Subcutaneous adipose tissue (tissue), 4 donors: Measurements from ENCODE around the gene AAR2. TPM values are rescaled to one million over a fixed set of nuclear protein-coding genes. Genes with fewer than 3 reads are reported as not detected.

Source experiments
- total RNA-seq, 4 donors: library from RNA; depleted of rRNA; stranded (reverse); fragments of >200 nt; gene quantifications; one replicate each; pipeline ENCODE4 v1.1.0, GENCODE V29; 2016
- TF ChIP-seq, protein P1 (sequence below): fragments of 450-650 bp; IDR thresholded peaks from one replicate; pipeline ENCODE4 v1.5.1; 2016; ENCODE audit warnings: low read depth, mild to moderate bottlenecking, control low read depth, antibody characterized with exemption, moderate library complexity

The AAR2 gene
- total RNA-seq, 4 donors from 2014 or later = 25.2 to 32.4 (median 30.1) TPM

DNA sequence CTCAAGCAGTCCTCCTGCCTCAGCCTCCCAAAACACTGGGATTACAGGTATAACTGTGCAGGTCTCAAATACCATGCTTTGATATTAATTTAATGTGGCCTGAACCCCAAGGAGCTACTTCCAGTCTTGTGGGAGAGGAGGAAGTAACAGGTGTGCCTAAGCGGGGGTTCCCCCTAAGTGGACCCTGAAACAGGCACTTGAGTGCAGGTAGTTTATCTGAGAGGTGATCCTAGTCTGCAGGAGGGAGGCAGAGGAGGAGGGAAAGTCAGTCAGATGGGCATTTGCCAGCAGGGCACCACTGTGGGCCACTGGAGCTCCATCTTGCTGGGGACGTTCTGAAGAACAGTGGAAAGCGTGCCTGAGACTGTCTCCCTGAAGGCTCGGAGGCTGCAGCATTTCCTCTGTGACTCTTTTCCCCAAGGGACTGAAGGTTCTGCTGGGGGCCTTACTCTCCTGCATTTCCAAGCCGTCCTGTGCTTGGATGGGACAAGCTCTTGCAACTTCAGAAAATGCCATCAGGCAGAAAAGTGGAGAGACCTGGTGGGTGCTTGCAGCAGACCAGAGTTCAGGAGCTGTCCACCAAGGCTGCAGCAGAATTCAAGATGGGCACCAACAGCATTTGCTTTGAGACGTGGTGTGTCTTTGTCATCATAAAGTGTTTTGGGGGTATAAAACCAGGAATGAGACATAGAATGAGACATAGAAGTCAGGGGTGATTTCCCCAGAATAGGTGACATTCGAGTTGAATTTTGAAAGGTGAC lies 65.3 kb downstream of the AAR2 start:
- TF ChIP-seq, protein P1, sequence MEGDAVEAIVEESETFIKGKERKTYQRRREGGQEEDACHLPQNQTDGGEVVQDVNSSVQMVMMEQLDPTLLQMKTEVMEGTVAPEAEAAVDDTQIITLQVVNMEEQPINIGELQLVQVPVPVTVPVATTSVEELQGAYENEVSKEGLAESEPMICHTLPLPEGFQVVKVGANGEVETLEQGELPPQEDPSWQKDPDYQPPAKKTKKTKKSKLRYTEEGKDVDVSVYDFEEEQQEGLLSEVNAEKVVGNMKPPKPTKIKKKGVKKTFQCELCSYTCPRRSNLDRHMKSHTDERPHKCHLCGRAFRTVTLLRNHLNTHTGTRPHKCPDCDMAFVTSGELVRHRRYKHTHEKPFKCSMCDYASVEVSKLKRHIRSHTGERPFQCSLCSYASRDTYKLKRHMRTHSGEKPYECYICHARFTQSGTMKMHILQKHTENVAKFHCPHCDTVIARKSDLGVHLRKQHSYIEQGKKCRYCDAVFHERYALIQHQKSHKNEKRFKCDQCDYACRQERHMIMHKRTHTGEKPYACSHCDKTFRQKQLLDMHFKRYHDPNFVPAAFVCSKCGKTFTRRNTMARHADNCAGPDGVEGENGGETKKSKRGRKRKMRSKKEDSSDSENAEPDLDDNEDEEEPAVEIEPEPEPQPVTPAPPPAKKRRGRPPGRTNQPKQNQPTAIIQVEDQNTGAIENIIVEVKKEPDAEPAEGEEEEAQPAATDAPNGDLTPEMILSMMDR = no peak

DNA sequence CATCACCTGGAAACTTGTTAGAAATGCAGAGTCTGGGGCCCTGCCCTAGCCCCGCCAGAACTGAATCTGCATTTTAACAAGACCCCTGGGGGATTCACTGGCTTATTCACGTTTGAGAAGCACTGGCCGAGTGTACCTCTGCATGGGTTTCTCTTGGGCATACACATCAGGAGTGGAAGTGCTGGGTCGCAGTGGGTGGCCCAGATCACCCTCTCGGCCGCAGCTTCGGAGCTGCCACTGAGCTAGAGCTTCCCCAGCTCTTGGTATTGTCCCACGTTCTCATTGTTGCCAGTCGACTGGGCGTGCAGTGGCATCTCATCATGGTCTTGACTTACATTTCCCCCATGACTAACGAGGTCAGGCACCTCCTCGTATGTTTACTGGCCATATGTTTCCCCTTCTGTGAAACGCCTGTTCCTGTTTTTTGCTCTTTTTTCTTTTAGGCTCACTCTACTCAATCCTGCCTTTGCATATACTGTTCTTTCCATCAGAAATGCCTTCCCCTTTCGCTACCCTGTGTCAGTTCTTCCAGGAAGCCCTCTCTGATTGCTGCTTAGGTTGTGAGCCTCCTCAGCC lies 66.8 kb downstream of the AAR2 start:
- TF ChIP-seq, protein P1 = no peak

DNA sequence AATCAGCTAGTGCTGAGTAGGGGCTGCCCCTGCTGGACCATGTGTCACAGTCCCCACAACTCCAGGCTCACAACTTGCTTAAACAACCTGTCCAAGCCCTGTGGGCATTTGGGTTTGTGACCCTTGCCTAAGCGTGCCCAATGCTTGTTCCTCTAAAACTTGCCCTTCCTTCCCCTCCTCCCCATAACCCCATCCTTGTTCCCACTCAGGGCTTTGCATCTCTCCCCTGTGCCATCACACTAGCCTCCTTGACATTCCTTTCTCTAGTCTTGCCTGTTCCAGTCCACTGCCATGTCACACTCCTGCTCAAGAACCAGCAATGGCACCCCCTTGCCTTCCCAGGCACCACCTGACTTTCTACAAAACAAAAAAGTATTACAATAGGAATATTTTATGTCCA lies 67.6 kb downstream of the AAR2 start:
- TF ChIP-seq, protein P1 = no peak

DNA sequence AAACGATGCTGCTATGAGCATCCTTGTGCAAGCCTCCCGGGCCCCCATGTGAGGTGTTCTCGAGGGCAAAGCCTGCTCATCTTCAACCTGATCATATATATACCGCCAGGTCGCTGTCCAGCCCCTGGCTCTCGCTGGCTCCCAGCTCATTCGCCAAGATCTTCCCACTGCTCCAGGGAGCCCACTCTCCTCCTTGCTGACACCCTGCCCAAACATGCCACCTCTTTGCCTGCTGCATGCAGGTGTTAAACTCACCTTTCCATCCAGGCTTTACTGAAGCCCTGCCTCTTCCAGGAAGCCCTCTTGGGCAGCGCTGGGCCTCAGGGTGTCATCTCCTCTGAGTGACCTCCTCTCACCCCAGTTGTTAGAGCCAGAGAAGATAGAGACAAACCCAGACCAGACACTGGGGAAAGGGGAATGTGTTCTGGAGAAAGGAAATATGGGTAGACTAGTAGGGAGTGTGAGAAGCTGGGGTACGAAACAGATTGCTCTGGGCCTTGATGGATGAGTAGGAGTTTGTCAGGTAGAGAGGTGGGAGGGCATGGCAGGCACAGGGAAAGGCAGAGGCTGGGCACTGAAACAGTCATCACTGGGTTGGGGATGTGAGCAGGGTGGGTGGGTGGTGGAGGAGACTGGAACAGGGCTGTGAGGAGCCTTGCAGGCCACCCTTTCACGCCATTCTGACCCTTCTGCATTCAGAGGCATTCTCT lies 68.7 kb downstream of the AAR2 start:
- TF ChIP-seq, protein P1 = no peak

DNA sequence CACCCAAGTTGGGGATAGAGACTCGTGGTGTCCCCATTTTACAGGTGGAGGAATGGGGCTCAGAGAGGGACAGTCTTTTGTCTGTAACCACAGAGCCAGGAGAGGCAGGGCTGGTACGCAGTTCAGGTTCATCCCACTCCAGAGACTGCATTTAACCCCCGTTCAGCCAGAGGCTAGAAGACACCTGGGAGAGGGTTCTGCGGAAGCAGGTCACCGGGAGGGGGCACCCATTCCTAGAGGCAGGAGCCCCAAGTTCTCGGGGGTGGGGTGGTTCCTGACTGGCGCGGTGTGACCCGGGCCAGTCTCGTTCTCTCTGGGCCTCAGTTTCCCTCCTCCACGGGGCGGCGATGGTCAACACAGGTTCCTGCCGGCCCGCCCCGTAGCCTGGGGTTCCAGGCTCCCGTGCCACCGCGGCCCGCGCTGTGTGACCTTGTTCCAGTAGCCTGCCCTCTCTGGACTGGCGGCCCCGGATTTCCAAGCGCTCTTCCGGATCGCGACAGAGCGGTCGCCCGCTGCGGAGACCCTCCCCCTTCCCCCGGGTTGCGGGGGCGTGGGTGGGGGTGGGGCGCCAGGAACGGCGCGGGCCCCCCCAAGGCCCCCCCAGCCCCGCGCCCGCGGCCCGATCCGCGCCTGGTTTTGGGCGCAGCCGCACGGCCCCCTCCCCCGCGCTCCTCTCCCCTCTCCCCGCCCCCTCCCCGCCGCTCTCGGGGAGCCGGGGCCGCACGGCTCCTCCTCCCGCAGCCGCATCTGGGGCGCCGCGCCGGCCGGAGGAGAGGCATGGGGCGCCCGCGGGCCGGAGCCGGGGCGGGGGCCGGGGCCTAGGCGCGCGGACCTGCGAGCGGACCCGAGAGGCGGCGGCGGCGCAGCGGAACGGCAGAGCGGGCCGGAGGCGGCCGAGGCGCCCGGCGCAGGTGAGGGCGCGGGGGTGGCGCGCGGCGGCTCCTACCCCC lies 69.6 kb downstream of the AAR2 start, which contains the start of gene DLGAP4:
TSS of gene DLGAP4 (plus strand) at position 738 of the 950 bp plus-strand sequence. CDS start 125,379 bp downstream, outside the sequence.
- TF ChIP-seq, protein P1 = no peak

Other genes with a start within 250 kb of the AAR2 start
- gene EPB41L1, start 81.7 kb upstream of the AAR2 start, total RNA-seq = 10 to 100 TPM; 38.1 to 86.1 (median 62.0) TPM
- 10 to 100 TPM; 25.8 to 47.4 (median 38.9) TPM for gene DLGAP4, start 69.9 kb downstream of the AAR2 start, total RNA-seq